NCI-H187 (cell line): Measurements from ENCODE around the gene AMT.
"Not testable (repeated sequence)": the region's sequence is repeated elsewhere in the genome, so short reads cannot be mapped to it uniquely, and the experiment has no call there.

ENCODE experiments used
- DNase-seq, 2 experiments: peaks; one replicate each; lab custom pipeline; 2025; lab: John Stamatoyannopoulos, UW

Gene AMT

GRCh38 chr3:49424816-49425215 lies 2.5 kb upstream of the AMT start:
- no peak for DNase-seq

GRCh38 chr3:49421890-49422378 lies 339 bp downstream of the AMT start:
- DNase-seq: no peak

GRCh38 chr3:49417516-49418120 lies 4.7 kb downstream of the AMT start:
- DNase-seq: peak in 1 of 2 experiments; percentile 7

- no peak for DNase-seq
Observed at GRCh38 chr3:49416867-49417266, 5.4 kb downstream of the AMT start.

GRCh38 chr3:49415931-49416601 lies 6.2 kb downstream of the AMT start:
- DNase-seq: no peak

- no peak for DNase-seq
Observed at GRCh38 chr3:49414753-49415152, 7.5 kb downstream of the AMT start.

GRCh38 chr3:49413338-49413734 lies 8.9 kb downstream of the AMT start:
- DNase-seq: no peak

- DNase-seq: no peak
Observed at GRCh38 chr3:49412632-49413337, 9.5 kb downstream of the AMT start.

GRCh38 chr3:49411968-49412631 lies 10.2 kb downstream of the AMT start, which contains the start of the genes RHOA and TCTA:
RHOA (minus strand) TSS chr3:49411976; CDS start chr3:49375589, 36,387 bp downstream.
TCTA (plus strand) TSS chr3:49412423; CDS start chr3:49412427, 4 bp downstream.
- DNase-seq: peak; percentile 93 to 96

- no peak for DNase-seq
Observed at GRCh38 chr3:49411535-49411967, 10.7 kb downstream of the AMT start.

- no peak for DNase-seq
Observed at GRCh38 chr3:49410846-49411534, 11.3 kb downstream of the AMT start.

GRCh38 chr3:49410066-49410845 lies 12.0 kb downstream of the AMT start:
- no peak for DNase-seq

- DNase-seq: no peak
Observed at GRCh38 chr3:49406571-49407565, 15.4 kb downstream of the AMT start.

GRCh38 chr3:49405570-49405969 lies 16.7 kb downstream of the AMT start:
- not testable (repeated sequence) for DNase-seq

GRCh38 chr3:49403891-49404290 lies 18.4 kb downstream of the AMT start:
- DNase-seq: no peak

- DNase-seq: peak in 1 of 2 experiments; percentile 8
Observed at GRCh38 chr3:49401766-49402165, 20.5 kb downstream of the AMT start.

- no peak for DNase-seq
Observed at GRCh38 chr3:49399461-49399860, 22.8 kb downstream of the AMT start.

- DNase-seq: no peak
Observed at GRCh38 chr3:49397470-49397869, 24.8 kb downstream of the AMT start.

GRCh38 chr3:49391310-49391709 lies 31.0 kb downstream of the AMT start:
- not testable (repeated sequence) for DNase-seq

GRCh38 chr3:49389297-49389696 lies 33.0 kb downstream of the AMT start:
- no peak for DNase-seq
